ENCODE measurements around the gene UTS2B.
"Not testable (repeated sequence)": the region's sequence is repeated elsewhere in the genome, so short reads cannot be mapped to it uniquely, and the experiment has no call there.

Gene UTS2B

GRCh38 chr3:191280111-191280510, 50.2 kb downstream of the UTS2B start:
- no peak for DNase-seq (ENCODE audit: low spot score)

- no peak for DNase-seq (ENCODE audit: low spot score)
These were observed 54.6 kb downstream of the UTS2B start for GRCh38 chr3:191275751-191276150.

GRCh38 chr3:191275244-191275643, 55.1 kb downstream of the UTS2B start:
- DNase-seq (ENCODE audit: low spot score): not testable (repeated sequence)

GRCh38 chr3:191269289-191270085, 60.8 kb downstream of the UTS2B start:
- DNase-seq (ENCODE audit: low spot score): no peak

DNA sequence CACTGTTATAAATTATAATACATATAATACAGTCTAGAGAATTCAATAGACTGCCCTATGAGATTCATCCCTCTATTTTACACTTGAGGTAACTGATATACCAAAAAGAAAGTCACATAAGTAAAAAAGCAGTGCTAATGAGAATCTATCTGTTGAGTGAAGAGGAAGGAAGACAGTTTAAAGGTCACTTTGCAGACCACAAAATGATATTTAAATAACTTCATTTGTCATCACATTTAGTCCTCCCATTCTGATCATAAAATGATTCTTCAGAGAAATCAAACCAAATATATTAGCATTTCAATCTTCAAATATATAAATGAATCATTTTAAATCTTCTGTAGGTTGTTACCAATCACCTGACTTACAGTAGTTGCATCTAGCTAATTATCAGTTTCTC, 61.6 kb downstream of the UTS2B start:
- DNase-seq (ENCODE audit: low spot score): no peak

- DNase-seq (ENCODE audit: low spot score): no peak
These were observed 66.5 kb downstream of the UTS2B start for GRCh38 chr3:191263850-191264249.

DNA sequence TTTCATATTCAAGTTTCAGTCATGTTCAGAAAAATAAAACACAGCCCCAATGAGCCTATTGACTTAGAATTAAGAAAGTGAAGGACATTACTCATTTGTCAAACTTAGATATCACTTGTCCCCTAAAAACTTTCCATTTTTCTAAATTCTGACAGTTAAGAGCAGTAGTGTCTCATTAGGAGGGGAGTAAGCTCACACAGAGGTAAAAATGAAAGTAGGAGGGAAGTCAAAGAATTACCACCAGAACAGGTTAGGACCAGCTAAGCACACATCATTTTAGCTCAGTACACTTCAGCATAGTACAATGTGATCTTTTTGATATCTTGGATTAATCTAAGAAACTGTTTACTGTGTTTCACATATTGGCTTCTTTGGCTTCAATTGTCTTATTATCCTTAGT, 67.0 kb downstream of the UTS2B start:
- DNase-seq (ENCODE audit: low spot score): no peak

GRCh38 chr3:191262650-191263049, 67.7 kb downstream of the UTS2B start:
- DNase-seq (ENCODE audit: low spot score): no peak

DNA sequence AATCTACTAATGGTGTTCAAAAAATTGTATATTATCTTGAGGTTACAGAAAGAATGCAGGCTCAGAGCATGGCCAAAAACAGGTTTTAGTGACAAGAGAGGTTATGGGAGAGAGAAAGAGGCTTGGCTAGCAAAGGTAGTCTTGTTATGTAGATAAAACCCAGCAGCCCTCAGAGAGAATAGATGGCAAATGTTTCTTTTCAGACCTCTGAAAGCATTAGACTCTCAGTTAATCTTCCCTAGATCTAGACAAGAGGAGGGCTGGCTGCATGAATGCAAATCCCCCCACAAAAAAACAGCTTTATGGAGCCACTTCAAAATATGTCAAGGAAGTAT, 69.1 kb downstream of the UTS2B start:
- DNase-seq (ENCODE audit: low spot score): no peak

- peak; percentile 44 for DNase-seq (ENCODE audit: low spot score)
These were observed 69.7 kb downstream of the UTS2B start for GRCh38 chr3:191260431-191261303.

DNA sequence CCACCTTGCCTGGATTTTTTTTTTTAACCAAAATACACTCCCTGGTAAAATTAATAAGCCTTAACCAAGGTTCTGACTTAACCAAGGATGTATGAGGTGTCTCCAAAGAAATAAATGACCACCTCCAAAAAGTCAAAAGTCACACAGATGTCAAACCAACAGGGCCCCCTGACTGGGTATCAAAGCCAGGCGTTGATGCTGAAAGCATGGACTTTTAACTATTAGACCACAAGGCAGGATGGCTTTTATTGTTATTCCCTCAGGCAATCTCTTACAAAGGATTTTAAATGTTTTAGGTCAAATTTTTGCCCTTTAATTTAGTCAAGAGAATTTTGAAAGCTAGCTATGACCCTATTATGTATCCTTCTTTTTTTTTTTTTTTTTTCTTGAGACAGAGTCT, 70.8 kb downstream of the UTS2B start:
- DNase-seq (ENCODE audit: low spot score): no peak

DNA sequence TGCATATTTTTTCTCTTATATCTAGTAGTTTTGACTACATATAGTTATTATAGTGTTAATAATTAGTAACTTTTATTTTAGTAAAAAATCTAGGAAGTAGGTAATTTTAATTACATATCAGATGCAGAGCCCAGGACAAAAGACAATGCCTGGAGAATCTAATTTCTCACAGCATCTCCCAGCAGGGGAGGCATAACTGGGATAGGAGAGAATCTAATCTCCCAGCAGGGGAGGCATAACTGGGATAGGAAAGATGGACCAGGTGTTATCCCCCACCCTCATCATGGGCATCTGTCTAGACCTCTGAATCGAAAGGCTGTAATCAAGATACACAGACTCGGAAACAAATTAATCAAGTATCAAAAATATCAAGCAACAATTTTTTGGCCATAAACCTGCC, 73.0 kb downstream of the UTS2B start:
- DNase-seq (ENCODE audit: low spot score): peak; percentile 23

DNA sequence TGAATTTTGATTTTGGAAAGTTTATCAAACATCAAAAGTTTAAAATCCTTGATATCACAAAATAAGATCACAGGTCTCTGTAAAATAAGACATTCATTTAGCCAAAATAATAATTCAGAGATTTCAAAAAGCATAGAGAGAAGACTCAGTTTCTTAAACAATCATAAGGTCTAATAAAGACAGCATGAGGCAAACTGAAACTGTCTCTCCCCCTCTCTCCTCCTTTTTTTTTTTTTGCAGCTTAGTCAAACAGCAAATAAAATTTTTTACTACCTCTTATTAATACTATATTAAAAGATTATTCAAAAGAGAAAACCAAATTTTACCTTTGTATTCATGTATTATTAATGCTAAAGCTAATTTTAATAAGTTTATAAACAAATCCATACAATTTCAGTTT, 73.9 kb downstream of the UTS2B start:
- no peak for DNase-seq (ENCODE audit: low spot score)

DNA sequence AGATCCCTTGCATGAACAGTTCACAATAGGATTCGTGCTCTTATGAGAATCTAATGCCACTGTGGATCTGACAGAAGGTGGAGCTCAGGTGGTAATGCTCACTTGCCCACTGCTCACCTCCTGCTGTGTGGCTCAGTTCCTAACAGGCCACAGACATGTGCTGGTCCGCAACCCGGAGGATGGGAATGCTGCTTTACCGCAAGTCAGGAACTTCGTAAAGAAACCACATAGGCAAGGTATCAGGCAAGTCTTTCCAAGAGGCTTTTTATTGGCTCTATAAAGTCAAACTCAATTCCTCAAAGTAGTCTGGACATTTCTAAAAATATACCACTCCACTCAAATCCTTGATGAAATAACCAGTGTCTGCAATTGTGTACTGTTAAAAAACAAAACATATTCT, 75.2 kb downstream of the UTS2B start:
- DNase-seq (ENCODE audit: low spot score): no peak

- no peak for DNase-seq (ENCODE audit: low spot score)
These were observed 76.0 kb downstream of the UTS2B start for GRCh38 chr3:191254098-191254873.

DNA sequence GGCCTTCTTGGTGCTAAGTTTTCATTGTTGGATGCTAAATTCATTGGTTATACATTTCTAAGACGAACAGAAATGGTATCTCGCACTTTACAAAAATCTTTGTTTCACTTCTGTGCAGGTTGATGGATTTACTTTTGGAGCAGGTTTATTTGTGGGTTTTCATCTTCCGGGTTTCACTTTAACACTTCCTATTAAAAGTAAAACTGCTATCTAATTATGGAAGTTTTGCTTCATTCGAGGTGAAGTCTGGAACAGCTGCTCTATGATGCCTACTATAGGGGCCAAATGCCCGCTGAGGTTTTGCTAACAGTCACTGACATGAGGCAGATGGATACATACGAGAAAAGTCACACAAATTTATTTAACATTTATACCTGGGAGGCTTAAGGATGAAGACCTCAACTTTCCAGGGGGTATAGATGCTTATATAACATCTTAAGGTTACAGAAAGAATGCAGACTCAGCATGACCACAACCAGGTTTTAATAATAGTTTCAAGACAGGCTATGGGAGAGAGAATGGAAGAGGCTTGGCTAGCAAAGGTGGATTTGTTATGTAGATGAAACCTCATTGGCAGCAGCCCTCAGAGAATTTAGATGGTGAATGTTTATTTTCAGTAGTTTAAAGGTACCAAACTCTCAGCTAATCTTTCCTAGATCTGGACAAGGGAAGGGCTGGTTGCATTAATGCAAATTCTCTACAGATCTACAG, 77.1 kb downstream of the UTS2B start:
- DNase-seq (ENCODE audit: low spot score): no peak

DNA sequence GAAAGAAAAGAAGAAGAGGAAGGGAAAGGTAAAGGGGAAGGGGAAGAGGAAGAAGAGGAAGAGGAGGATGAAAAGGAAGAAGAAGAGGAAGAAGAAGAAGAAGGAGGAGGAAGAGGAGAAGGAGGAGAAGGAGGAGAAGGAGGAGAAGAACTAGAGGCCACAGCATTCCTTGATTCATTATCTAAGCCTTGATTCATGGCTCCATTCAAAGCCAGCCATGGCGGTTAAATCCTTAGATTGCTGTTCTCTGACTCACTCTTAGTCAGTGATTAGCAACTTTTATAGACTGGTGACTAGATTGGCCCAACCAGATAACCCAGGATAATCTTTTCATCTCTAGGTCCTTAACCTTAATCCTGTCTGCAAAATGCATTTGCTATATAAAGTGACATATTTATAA, 83.7 kb downstream of the UTS2B start:
- DNase-seq (ENCODE audit: low spot score): no peak

DNA sequence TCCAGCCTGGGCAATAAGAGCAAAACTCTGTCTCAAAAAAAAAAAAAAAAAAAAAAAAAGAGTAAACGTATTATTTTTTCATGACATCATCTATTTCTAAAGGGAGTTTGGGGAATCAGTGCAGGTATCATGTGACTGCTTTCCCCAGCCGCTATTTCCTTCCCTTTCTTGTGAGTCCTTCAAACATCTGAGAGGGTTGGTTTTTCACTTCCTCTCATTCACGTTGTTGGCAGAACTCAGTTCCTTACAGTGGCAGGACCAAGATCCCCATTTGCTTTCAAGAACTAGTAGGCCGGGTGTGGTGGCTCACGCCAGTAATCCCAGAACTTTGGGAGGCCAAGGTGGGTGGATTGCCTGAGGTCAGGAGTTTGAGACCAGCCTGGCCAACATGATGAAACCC, 84.3 kb downstream of the UTS2B start:
- DNase-seq (ENCODE audit: low spot score): not testable (repeated sequence)

DNA sequence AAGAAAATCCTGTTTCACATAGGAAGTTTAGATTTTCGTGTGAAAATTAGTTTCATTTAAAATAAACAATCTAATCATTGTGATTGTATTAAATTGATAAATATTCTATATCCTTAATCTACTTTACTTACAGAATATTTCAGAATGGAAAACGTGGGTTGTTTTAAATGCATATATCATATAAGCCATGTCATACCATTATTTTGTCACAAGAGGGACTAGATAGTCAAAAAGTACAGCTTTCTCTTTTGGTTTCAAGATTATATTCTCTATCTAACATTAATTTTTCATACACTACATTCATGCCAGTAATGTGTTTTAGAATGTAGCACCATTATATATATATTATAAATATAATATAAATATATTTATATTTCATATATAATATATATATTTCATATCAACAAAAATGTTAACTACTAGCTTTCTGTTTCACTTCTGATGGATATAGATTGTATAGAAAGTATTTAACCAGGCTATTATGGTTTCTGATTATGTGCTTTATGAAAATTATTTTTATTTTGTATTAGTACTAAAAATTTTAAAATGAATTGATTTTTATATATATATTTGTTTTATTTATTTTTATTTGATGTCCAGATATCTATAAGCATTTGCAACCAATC, 86.0 kb downstream of the UTS2B start:
- no peak for DNase-seq (ENCODE audit: low spot score)

DNA sequence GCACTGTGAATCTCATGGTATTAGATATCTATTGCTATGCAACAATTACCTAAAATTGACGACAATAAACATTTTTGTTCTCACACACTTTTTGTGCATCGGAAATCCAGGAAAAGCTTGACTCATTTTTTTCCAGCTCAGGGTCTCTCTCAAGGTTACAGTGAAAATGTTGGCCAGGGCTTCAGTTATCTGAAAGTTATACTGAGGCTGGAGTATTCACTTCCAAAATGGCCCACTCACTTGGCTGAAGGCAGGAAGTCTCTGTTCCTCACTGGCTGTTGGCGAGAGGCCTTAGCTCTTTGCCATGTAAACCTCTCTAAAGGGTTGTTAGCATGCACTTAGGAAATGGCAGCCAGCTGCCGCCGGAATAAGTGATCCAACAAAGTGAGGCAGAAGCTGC, 89.8 kb downstream of the UTS2B start:
- no peak for DNase-seq (ENCODE audit: low spot score)

DNA sequence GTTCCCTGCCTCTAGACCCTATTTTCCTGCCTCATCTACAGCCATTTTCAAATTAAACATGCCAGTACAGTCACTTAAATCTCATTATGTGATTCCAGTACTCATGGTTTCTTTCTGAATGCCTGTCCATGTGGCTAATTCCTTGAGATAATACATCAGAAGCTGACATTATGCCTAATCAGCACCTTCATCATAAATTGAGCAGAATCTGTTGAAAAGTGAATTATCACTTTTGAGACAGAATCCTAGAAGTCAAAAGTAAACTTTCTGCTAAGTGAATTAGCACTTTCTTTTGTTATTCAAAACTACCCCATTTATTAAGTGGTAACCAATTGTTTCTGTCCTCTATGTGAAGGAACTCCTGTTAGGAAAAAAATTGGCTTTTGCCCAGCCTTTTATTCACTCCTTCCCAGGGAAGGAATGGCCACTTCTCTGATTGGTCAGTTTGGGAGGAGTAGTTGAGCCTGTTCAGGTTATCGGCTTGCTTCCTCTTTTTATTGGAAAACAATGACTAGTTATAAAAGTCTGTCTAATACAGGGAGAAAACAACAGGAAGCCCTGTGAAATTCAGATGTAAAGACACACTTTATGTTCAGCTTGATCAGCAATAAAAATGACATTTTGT, 90.8 kb downstream of the UTS2B start:
- DNase-seq (ENCODE audit: low spot score): no peak
